Calu3 (cell line): Measurements from ENCODE around the gene VARS2. TPM values are rescaled to one million over a fixed set of nuclear protein-coding genes. Genes with fewer than 3 reads are reported as not detected.

Experiments used
- BruUV-seq: library from RNA; stranded (reverse); fragments of 400-500 nt; replicated peaks from 2 replicates; lab custom pipeline; 2021; lab: Mats Ljungman, UMichigan
- CTCF ChIA-PET: fragments of 300-600 bp; sonication (Branson Sonifier 250); formaldehyde crosslinking; loops from one replicate; lab custom pipeline; 2022; ENCODE audit warnings: antibody characterized with exemption; lab: Charles Lee
- DNase-seq: peaks from one replicate; pipeline ENCODE4 v3.0.0; 2022
- H3K27ac Mint-ChIP-seq: one replicate; pipeline ENCODE4 v1.8.0; 2022; ENCODE audit warnings: mixed read lengths; ENCODE audit not compliant: unreplicated experiment
- H3K27me3 Mint-ChIP-seq: one replicate; pipeline ENCODE4 v1.8.0; 2022; ENCODE audit warnings: mixed read lengths; ENCODE audit not compliant: unreplicated experiment
- H3K36me3 Mint-ChIP-seq: one replicate; pipeline ENCODE4 v1.8.0; 2022; ENCODE audit warnings: mild to moderate bottlenecking, moderate library complexity, mixed read lengths; ENCODE audit not compliant: insufficient read depth, unreplicated experiment
- H3K4me1 Mint-ChIP-seq: one replicate; pipeline ENCODE4 v1.8.0; 2022; ENCODE audit warnings: mild to moderate bottlenecking, low read depth, mixed read lengths; ENCODE audit not compliant: unreplicated experiment
- H3K4me3 Mint-ChIP-seq: one replicate; pipeline ENCODE4 v1.8.0; 2022; ENCODE audit warnings: mild to moderate bottlenecking, low read depth, moderate library complexity, mixed read lengths; ENCODE audit not compliant: unreplicated experiment
- H3K9me3 Mint-ChIP-seq: one replicate; pipeline ENCODE4 v1.8.0; 2022; ENCODE audit warnings: low read depth, mixed read lengths; ENCODE audit not compliant: unreplicated experiment
- CTCF ChIP-seq: fragments of 200-600 bp; IDR thresholded peaks from one replicate; pipeline ENCODE4 v1.8.0; 2022; ENCODE audit warnings: antibody characterized with exemption; ENCODE audit not compliant: unreplicated experiment
- intact Hi-C: fragments of 100-400 bp; cut with micrococcal nuclease; formaldehyde crosslinking; loops from one replicate; pipeline ENCODE4 v1.10.0; 2022; ENCODE audit not compliant: unreplicated experiment
- total RNA-seq: library from RNA; stranded (reverse); gene quantifications from 2 replicates; pipeline ENCODE4 v1.2.3, GENCODE V29; 2022

VARS2 gene
- total RNA-seq, 1 experiment from 2014 or later, result 33.0 TPM

GRCh38 chr6:30928677-30929076, 14.6 kb downstream of the VARS2 start:
- intact Hi-C loops, result no loop called here
- Mint-ChIP-seq H3K27ac (no peak overlapping the region), H3K27me3 (no peaks in the 10 kb centered on the region), H3K36me3 (peaks cover 29% of the 10 kb centered on the region), H3K4me1 (peaks cover 50% of the 10 kb centered on the region), H3K9me3 (peaks cover 4% of the 10 kb centered on the region), H3K4me3 (no peak overlapping the region)
- CTCF ChIA-PET, result interaction anchor here (0.6 kb wide), 1 partner anchor 117 kb away, joined by 4 read pairs; no protein-coding TSS in a partner anchor
- no TSS peak for BruUV-seq
- DNase-seq, result no peak
- TF ChIP-seq CTCF, result no peak

GRCh38 chr6:30930506-30930905, 16.5 kb downstream of the VARS2 start:
- intact Hi-C loops, result loop anchor here (10.0 kb wide), 1 partner anchor 74 kb away; no protein-coding TSS in a partner anchor
- Mint-ChIP-seq H3K9me3 (peaks cover 4% of the 10 kb centered on the region), H3K4me1 (peaks cover 69% of the 10 kb centered on the region), H3K4me3 (no peak overlapping the region), H3K36me3 (peaks cover 34% of the 10 kb centered on the region), H3K27ac (peak overlapping the region; percentile 96), H3K27me3 (no peaks in the 10 kb centered on the region)
- no peak for TF ChIP-seq CTCF
- BruUV-seq, result no TSS peak
- DNase-seq, result no peak
- CTCF ChIA-PET, result interaction anchor here (1.0 to 2.5 kb wide), 5 partner anchors 17 to 157 kb away, joined by 3 to 13 read pairs (median 9); partner anchors contain the start of gene VARS2

GRCh38 chr6:30931272-30931671, 17.2 kb downstream of the VARS2 start:
- no peak for DNase-seq
- Mint-ChIP-seq H3K27me3 (no peaks in the 10 kb centered on the region), H3K36me3 (peaks cover 32% of the 10 kb centered on the region), H3K4me3 (peak overlapping the region; percentile 74), H3K4me1 (peaks cover 73% of the 10 kb centered on the region), H3K9me3 (peaks cover 4% of the 10 kb centered on the region), H3K27ac (peak overlapping the region; percentile 96)
- intact Hi-C loops, result loop anchor here (10.0 kb wide), 1 partner anchor 74 kb away; no protein-coding TSS in a partner anchor
- no TSS peak for BruUV-seq
- no peak for TF ChIP-seq CTCF
- CTCF ChIA-PET, result interaction anchor here (0.6 to 2.5 kb wide), 10 partner anchors 11 to 156 kb away, joined by 3 to 13 read pairs (median 6); partner anchors contain the start of gene VARS2

GRCh38 chr6:30931969-30932645, 18.1 kb downstream of the VARS2 start, which contains the start of gene SFTA2:
Gene SFTA2 (minus strand): TSS chr6:30932170. CDS start chr6:30932096, 74 bp downstream.
- H3K27ac Mint-ChIP-seq, result peak within 1 kb of the TSS; percentile 96

More at GRCh38 chr6:30931969-30932645, 18.1 kb downstream of the VARS2 start, which contains the start of gene SFTA2:
- H3K9me3 Mint-ChIP-seq, result peaks cover 4% of the 10 kb centered on the region
- BruUV-seq, result no TSS peak
- peaks cover 25% of the 10 kb centered on the region for H3K36me3 Mint-ChIP-seq
- no peak for TF ChIP-seq CTCF
- peaks cover 67% of the 10 kb centered on the region for H3K4me1 Mint-ChIP-seq
- H3K27me3 Mint-ChIP-seq, result no peaks in the 10 kb centered on the region
- intact Hi-C loops, result loop anchor here (10.0 kb wide), 1 partner anchor 73 kb away; no protein-coding TSS in a partner anchor
- peak; percentile 79 for DNase-seq
- CTCF ChIA-PET, result interaction anchor here (0.7 to 2.5 kb wide), 10 partner anchors 9 to 155 kb away, joined by 3 to 13 read pairs (median 6); no protein-coding TSS in a partner anchor
- H3K4me3 Mint-ChIP-seq, result peak within 1 kb of the TSS; percentile 74
